GM12878 (cell line): Measurements from ENCODE around the gene FUT8. TPM values are rescaled to one million over a fixed set of nuclear protein-coding genes. Genes with fewer than 3 reads are reported as not detected.

ENCODE experiments used
- ASH2L ChIP-seq: fragments of 300-600, 200-600 bp; sonication (generic); IDR thresholded peaks from 2 replicates; pipeline ENCODE4 v1.6.1; 2017; ENCODE audit warnings: low read depth, mild to moderate bottlenecking, borderline replicate concordance
- ATF2 ChIP-seq: IDR thresholded peaks from 2 replicates; pipeline ENCODE4 v1.6.1; 2012; ENCODE audit warnings: low read length, inconsistent platforms
- BHLHE40 ChIP-seq, 2 experiments: fragments of 450-650 bp in 1 of 2; IDR thresholded peaks; 2 replicates each; pipeline ENCODE4 v1.6.1; 2011 to 2017; ENCODE audit warnings: low read depth in 2 of 2, borderline replicate concordance in 1 of 2, improper control_type of control experiment in 1 of 2, low read length in 1 of 2, mild to moderate bottlenecking in 1 of 2
- CBFB ChIP-seq: IDR thresholded peaks from 2 replicates; pipeline ENCODE4 v1.6.1; 2016; ENCODE audit warnings: antibody characterized with exemption, low read depth
- CEBPZ ChIP-seq: fragments of 150-350 bp; IDR thresholded peaks from 2 replicates; pipeline ENCODE4 v1.6.1; 2016; ENCODE audit warnings: low read depth, low read length
- CHD2 ChIP-seq: IDR thresholded peaks from 2 replicates; pipeline ENCODE4 v1.6.1; 2011; ENCODE audit warnings: low read depth, low read length, improper control_type of control experiment, borderline replicate concordance
- CREM ChIP-seq: IDR thresholded peaks from 2 replicates; pipeline ENCODE4 v1.6.1; 2014; ENCODE audit warnings: antibody characterized with exemption, low read depth
- DPF2 ChIP-seq: fragments of 450-650 bp; IDR thresholded peaks from 2 replicates; pipeline ENCODE4 v1.6.1; 2017; ENCODE audit warnings: mild to moderate bottlenecking
- E4F1 ChIP-seq: fragments of 450-650 bp; IDR thresholded peaks from 2 replicates; pipeline ENCODE4 v1.6.1; 2018; ENCODE audit warnings: borderline replicate concordance, mild to moderate bottlenecking; ENCODE audit not compliant: partially characterized antibody
- FOXM1 ChIP-seq: IDR thresholded peaks from 2 replicates; pipeline ENCODE4 v1.6.1; 2012; ENCODE audit warnings: low read depth, mild to moderate bottlenecking, inconsistent platforms, low read length, moderate library complexity
- MAX ChIP-seq: IDR thresholded peaks from 2 replicates; pipeline ENCODE4 v1.6.1; 2012; ENCODE audit warnings: low read depth, low read length, improper control_type of control experiment
- MTA3 ChIP-seq: IDR thresholded peaks from 2 replicates; pipeline ENCODE4 v1.6.1; 2012; ENCODE audit warnings: low read length, inconsistent platforms, borderline replicate concordance
- NBN ChIP-seq: fragments of 450-650 bp; IDR thresholded peaks from 2 replicates; pipeline ENCODE4 v1.6.1; 2016
- NFYA ChIP-seq: IDR thresholded peaks from 2 replicates; pipeline ENCODE4 v1.6.1; 2011; ENCODE audit warnings: low read depth, mild to moderate bottlenecking, low read length, improper control_type of control experiment, borderline replicate concordance
- NR2C2 ChIP-seq: IDR thresholded peaks from 2 replicates; pipeline ENCODE4 v1.6.1; 2011; ENCODE audit warnings: borderline replicate concordance, low read depth; ENCODE audit not compliant: control insufficient read depth, insufficient read length
- PAX8 ChIP-seq: fragments of 450-650 bp; IDR thresholded peaks from 2 replicates; pipeline ENCODE4 v1.6.1; 2017; ENCODE audit warnings: mild to moderate bottlenecking, moderate library complexity
- RBBP5 ChIP-seq: fragments of 200-600 bp; sonication (generic); conservative IDR thresholded peaks from 2 replicates; pipeline ENCODE4 v1.6.1; 2016
- RCOR1 ChIP-seq: conservative IDR thresholded peaks from 2 replicates; pipeline ENCODE4 v1.6.1; 2012; ENCODE audit warnings: low read depth, low read length, improper control_type of control experiment
- SKIL ChIP-seq: fragments of 450-650 bp; IDR thresholded peaks from 2 replicates; pipeline ENCODE4 v1.6.1; 2017; ENCODE audit warnings: mild to moderate bottlenecking, low read depth, inconsistent platforms; ENCODE audit not compliant: poor library complexity, severe bottlenecking
- SUZ12 ChIP-seq: fragments of 200-600 bp; sonication (generic); IDR thresholded peaks from one replicate; pipeline ENCODE4 v1.6.1; 2018; ENCODE audit warnings: antibody characterized with exemption, mild to moderate bottlenecking; ENCODE audit not compliant: unreplicated experiment
- ZNF207 ChIP-seq: fragments of 450-650 bp; IDR thresholded peaks from 2 replicates; pipeline ENCODE4 v1.6.1; 2014; ENCODE audit warnings: antibody characterized with exemption, mild to moderate bottlenecking, borderline replicate concordance
- ZNF24 ChIP-seq: fragments of 450-650 bp; IDR thresholded peaks from 2 replicates; pipeline ENCODE4 v1.6.1; 2017; ENCODE audit warnings: antibody characterized with exemption, mild to moderate bottlenecking
- ZNF384 ChIP-seq: IDR thresholded peaks from 2 replicates; pipeline ENCODE4 v1.6.1; 2012; ENCODE audit warnings: low read depth, mild to moderate bottlenecking, low read length, improper control_type of control experiment, borderline replicate concordance
- polyA plus RNA-seq, 11 experiments: library from polyadenylated mRNA; depleted of rRNA in 4 of 11; unstranded in 6 of 11; stranded (reverse) in 5 of 11; fragments of >200 nt; fragmentation: Nextera tagmentation in 4 of 11; fragmentation: Illumina TruSeq in 1 of 11; extraction: Ambion mirVana in 4 of 11; extraction: Trizol in 1 of 11; gene quantifications; 1 replicate in 1 of 11; 2 replicates in 10 of 11; pipeline versions ENCODE4 v1.2.1 to v1.2.3, GENCODE V29; 2011 to 2016; ENCODE audit warnings: inconsistent platforms in 2 of 11, missing spikeins in 2 of 11, low read depth in 1 of 11
- total RNA-seq, 4 experiments: library from RNA; depleted of rRNA in 3 of 4; stranded (reverse); fragments of >200 nt in 3 of 4; fragmentation: Illumina TruSeq in 1 of 4; extraction: Trizol in 1 of 4; gene quantifications; 2 replicates each; pipeline versions ENCODE4 v1.2.1 to v1.2.3, GENCODE V29; 2013 to 2021

FUT8 gene
- total and polyA plus RNA-seq, 10 of the 15 experiments (the other 5 are each of a cell fraction or from before 2014, with no cell fraction given), result 21.3 to 106 (median 66.3) TPM

- TF ChIP-seq ATF2 (no peak), SKIL (no peak), CBFB (0 out of 2 replicates have a peak, but pooled peaks have one; percentile 6), PAX8 (no peak), ASH2L (no peak), MAX (no peak), RBBP5 (no peak), ZNF384 (no peak), CREM (no peak; the same call in 1 of the 2 replicates), FOXM1 (0 out of 2 replicates have a peak, but pooled peaks have one; percentile 15), BHLHE40 (IDR thresholded peaks at IDR 0.05; ENCODE audit: borderline replicate concordance in 1 of 2, low read depth in 2 of 2, low read length in 1 of 2) (peak in 1 of 2 experiments; percentile 68; a peak in 1 of 4 replicates), CEBPZ (no peak), NFYA (peak; percentile 22; the same call in 1 of the 2 replicates), CHD2 (peak; percentile 80; the same call in 1 of the 2 replicates), MTA3 (no peak), RCOR1 (no peak), ZNF207 (no peak), NR2C2 (no peak), E4F1 (no peak), SUZ12 (no peak), DPF2 (peak; percentile 69), NBN (no peak), ZNF24 (no peak)
Measured at GRCh38 chr14:65411656-65412031, 886 bp upstream of the FUT8 start (continued).
